ENCODE results near the gene MEPE.

- TF ChIP-seq CTCF (conservative IDR thresholded peaks at IDR 0.05; ENCODE audit: low read length) (no peak), EZH2phosphoT487 (IDR thresholded peaks at IDR 0.05; ENCODE audit: borderline replicate concordance, low read depth, low read length) (no peak)
Observed at GRCh38 chr4:87864321-87864720, 31.6 kb downstream of the MEPE start.
